NK-92 (cell line): ENCODE results near the gene CDT1.
"Not testable (repeated sequence)": the region's sequence is repeated elsewhere in the genome, so short reads cannot be mapped to it uniquely, and the experiment has no call there.

Experiments used
- DNase-seq: peaks from one replicate; lab custom pipeline; 2025; ENCODE audit not compliant: unreplicated experiment; lab: John Stamatoyannopoulos, UW

The CDT1 gene

DNA sequence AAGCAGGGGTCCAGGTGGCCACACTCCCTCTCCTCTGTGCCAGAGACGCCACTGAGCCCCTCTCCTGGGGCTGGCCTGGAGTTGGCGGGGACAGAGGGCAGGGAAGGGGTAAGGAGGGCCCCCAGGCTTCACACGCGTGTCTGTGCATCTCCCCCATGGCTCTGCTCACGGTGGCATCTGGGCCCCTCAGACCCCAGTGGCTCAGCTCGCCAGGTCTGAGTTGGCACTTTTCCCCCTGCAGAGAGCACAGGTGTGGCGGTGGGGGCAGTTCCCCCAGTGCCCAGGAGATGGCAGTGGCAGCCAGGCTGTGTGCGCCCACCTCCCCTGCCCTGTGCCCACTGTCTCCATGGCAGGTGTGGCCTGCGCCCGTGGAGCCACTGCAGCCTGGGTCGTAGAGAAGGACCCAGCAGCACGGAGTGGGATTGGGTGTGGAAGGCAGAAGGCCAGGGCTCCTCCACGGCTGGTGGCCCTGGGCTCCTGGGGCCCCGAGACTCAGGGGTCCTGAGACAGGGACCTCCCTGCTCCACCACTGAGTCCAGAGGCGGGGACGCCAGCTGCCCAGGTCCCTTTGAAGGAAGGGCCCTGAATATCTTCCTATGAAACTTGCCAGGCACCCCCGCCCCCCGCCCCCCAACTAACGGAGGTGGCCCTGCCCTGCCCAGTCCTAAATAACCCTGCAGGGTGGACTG, 12.5 kb downstream of the CDT1 start:
- DNase-seq, result no peak

GRCh38 chr16:88816736-88817535, 13.3 kb downstream of the CDT1 start:
- no peak for DNase-seq

GRCh38 chr16:88817785-88818574, 14.4 kb downstream of the CDT1 start:
- no peak for DNase-seq

GRCh38 chr16:88818575-88818874, 14.9 kb downstream of the CDT1 start:
- no peak for DNase-seq

DNA sequence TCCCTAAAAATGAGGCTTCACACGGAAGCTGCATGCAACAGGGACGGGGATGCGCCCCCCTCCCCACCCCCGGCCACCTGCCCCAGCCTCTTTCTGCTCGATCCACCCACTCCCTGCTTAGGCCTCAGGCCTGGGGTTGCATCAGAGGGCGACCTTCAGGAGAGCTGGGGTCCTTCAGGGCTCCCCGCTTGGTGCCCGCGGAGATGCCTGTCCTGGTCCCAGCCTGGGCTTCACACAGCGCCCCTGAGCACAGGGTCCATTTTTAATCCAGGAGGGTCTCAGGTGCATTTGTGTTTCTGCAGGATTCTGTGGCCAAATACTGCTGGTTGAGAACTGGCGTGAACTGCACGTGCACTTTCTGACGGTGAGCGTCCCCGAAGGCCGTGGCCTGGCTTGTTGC, 15.5 kb downstream of the CDT1 start:
- DNase-seq, result no peak

- no peak for DNase-seq
Observed at GRCh38 chr16:88820385-88821025, 16.9 kb downstream of the CDT1 start.

DNA sequence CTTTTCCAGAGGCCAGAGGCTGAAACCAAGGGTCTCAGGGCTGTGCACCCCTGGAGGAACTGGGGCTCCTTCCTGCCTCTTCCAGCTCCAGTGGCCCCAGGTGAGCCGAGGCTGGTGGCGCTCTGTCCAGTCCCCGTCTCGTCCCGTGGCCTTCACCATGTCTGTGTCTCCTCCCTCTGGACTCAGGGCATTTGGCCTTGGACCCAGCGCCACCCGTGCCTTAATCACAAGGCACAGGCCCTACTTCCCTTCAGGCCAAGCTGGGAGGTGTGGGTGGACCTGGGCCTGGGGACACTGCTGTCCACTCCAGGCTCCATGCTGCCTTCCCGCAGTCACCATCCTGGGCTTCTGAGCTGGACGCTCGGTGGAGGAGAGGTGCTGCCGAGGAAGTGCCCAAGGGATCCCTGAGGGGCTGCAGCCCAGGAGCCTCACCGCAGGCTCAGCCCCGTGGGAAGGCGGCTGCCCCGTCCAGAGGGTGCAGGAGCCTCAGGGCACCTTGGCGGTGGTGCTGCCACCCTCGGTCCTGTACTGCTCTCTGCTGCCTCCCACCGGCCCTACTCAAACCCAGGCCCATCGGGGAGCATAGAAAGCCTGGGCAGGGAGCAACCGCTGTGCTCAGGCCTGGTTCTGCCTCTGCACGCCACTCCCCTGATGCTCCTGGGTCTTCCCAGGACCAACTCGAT, 17.7 kb downstream of the CDT1 start:
- no peak for DNase-seq

DNA sequence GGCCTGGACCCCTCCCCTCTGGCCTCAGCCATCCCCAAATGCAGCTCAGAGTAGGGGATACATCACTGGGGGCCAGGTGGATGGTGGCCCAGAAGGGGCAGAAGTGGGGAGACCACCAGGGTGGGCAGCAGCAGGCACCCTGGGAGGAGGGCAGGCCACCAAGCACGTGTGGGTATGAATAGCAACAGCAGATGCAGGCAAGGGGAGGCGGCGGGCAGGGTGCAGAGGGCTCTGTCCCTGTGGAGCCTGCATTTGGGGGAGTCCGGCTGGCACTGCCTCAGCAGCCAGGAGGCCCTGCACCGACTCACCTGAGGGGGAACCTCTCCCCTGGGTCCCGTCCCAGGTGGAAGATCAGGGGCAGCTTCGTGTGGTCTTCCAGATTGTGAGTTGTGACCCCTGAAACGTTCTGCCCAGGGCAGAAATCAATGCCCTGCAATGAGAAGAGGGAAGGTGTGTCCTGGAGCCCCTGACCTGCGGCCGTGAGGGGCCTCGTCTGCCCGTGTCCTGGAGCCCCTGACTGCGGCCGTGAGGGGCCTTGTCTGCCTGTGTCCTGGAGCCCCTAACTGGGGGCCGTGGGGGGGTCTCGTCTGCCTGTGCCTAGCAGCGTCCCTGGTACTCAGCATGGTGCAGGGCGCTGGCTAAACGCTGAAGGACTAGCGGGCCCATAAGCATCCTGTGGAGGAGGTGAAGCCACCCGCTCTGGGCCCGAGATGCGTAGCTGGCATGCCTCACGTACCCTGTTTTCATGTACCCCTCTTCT, 18.9 kb downstream of the CDT1 start:
- DNase-seq, result no peak

DNA sequence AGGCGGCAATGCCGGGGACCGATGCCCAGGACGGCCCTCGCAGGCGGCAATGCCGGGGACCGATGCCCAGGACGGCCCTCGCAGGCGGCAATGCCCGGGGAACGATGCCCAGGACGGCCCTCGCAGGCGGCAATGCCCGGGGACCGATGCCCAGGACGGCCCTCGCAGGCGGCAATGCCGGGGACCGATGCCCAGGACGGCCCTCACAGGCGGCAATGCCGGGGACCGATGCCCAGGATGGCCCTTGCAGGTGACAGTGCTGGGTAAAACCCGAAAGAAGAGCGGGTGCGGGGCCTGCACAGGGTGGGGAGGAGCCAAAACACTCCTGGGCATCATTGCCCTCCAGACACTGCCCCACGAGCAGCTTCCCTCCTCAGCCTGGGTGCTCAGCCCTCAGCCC, 20.1 kb downstream of the CDT1 start:
- not testable (repeated sequence) for DNase-seq

- DNase-seq, result no peak
Observed at GRCh38 chr16:88824256-88825077, 20.9 kb downstream of the CDT1 start.

DNA sequence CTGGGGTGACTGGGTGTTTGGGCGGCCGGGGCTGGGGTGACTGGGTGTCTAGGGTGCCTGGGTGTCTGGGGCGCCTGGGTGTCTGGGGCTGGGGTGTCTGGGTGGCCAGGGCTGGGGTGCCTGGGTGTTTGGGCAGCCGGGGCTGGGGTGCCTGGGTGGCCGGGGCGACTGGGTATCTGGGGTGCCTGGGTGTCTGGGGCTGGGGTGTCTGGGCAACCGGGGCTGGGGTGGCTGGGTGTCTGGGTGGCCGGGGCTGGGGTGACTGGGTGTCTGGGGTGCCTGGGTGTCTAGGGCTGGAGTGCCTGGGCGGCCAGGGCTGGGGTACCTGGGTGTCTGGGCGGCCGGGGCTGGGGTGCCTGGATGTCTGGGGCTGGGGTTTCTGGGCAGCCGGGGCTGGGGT, 21.6 kb downstream of the CDT1 start:
- DNase-seq, result no peak

DNA sequence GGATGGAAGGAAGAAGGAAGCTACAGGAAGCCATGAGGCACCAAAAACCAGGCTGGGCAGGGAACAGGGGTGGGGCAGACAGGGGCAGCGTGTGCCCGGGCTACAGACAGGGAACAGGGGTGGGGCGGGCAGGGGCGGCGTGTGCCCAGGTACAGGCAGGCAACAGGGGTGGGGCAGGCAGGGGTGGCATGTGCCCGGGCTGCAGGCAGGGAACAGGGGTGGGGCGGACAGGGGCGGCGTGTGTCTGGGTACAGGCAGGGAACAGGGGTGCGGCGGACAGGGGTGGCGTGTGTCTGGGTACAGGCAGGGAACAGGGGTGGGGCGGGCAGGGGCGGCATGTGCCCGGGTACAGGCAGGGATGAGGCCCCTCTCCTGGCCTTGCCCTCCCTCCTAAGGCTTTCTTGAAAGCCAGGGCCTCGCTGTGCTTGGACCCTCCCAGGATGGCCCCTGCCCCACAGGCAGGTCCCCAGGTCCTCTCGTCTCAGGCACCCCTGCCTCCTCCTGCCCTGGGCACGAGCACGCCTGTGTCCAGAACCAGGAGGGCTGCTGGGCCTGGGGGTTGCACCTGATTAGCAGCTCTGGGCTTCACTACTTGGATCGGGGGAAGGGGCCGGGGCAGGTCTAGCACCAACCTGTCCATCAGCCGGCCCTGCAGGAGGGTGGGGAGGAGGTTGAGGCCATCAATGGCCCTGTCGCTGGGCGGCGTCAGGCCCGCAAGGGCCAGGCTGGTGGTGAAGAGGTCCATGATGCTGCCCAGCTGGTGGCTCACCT, 22.7 kb downstream of the CDT1 start:
- no peak for DNase-seq

DNA sequence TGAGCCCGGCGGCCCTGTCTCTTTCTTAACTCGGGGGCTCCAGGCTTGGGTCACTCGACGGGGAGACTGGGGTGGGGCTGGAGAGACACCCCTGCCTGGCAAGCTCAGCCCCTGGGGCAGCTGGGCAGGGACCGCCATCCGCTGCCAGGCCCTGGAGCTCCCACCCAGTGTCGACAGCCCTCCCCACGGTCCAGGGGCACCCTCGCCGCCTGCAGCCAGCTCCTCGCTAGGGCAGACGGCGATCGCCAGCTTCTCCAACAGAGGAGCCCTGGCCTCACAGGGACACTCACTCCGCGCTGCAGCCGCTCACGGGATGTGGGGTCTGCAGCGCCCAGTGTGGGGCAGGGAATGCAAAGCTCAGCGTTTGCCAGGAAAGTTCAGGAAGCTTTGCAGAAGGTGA, 24.1 kb downstream of the CDT1 start:
- no peak for DNase-seq

GRCh38 chr16:88828711-88829110, 25.1 kb downstream of the CDT1 start:
- DNase-seq, result no peak

DNA sequence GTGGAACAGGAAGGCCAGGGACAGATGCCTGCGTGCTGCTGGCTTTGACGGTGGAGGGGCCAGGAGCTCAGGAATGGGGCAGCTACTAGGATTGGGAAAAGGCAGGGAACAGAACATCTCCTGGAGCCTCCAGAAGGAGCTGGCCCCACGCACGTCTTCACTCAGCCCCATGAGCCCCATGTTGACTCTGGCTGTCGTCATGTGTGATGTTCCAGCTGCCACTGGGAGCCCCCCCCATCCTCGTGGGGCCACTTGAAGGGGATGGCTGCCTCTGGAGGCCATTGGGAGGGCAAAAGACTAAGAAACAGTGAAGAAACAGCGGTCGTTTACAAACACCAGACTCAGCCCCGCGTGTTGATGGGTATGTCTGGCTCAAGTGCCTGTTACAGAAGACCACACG, 26.7 kb downstream of the CDT1 start:
- no peak for DNase-seq

DNA sequence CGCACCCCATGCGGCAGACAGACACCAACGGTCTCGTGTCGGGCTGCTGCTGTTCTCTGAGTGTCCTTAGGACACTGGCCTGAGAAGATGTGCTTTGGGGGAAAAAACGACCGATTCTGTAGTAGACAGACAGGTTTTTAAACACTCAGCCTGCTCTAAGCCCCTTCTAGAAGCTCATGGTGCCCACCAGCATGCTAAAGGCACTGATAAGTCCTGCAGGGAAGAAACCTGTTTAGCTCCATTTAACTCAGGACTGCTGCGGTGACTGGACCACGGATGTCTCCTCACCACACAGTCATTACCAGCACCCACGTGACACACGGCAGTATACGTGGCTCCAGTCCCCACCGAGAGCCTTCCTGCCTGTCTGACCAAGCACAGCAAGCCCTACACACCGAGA, 27.2 kb downstream of the CDT1 start:
- no peak for DNase-seq

DNA sequence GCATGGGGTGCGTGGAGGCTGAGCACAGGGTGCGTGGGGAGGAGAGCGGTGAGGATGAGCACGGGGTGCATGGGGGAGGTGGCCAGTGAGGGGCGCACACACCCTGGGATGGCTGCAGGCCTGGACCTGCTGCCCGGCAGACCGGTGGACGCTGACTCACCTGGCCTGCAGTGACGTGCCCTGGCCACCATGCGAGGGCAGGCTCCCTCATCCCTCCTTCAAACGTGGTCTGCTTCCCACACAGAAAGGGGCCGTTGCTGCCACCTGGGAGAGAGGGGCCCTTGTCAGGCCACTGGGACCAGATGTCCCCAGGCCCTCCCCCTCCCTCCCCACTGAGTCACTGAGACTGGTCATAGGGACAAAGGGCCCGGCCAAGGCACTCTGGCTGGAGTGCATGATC, 28.2 kb downstream of the CDT1 start:
- DNase-seq, result no peak

- DNase-seq, result no peak
Observed at GRCh38 chr16:88833086-88833485, 29.5 kb downstream of the CDT1 start.

GRCh38 chr16:88834670-88835069, 31.1 kb downstream of the CDT1 start:
- DNase-seq, result no peak
